ENCODE measurements around the gene SLCO4A1. TPM values are rescaled to one million over a fixed set of nuclear protein-coding genes. Genes with fewer than 3 reads are reported as not detected.
A peak's percentile ranks its signal among the peaks of the same experiment; 100 is the strongest.

SLCO4A1 gene
- total RNA-seq, 1 donor from 2014 or later: 15.5 TPM

- DNase-seq (ENCODE audit: missing footprints) (no peak), ATAC-seq (no peak)
- intact Hi-C loops (cut with DNase I): no loop called here
Measured at GRCh38 chr20:62605236-62605943, 36.9 kb upstream of the SLCO4A1 start.

GRCh38 chr20:62606016-62606415 lies 36.3 kb upstream of the SLCO4A1 start:
- intact Hi-C loops (cut with DNase I): no loop called here
- ATAC-seq (no peak), DNase-seq (ENCODE audit: missing footprints) (no peak)

GRCh38 chr20:62606551-62607201 lies 35.6 kb upstream of the SLCO4A1 start:
- intact Hi-C loops (cut with DNase I): no loop called here
- DNase-seq (ENCODE audit: missing footprints) (peak; percentile 81), ATAC-seq (peak; percentile 32)

- no peak for ATAC-seq
- intact Hi-C loops (cut with DNase I): no loop called here
- no peak for DNase-seq (ENCODE audit: missing footprints)
Measured at GRCh38 chr20:62607366-62608217, 34.7 kb upstream of the SLCO4A1 start.

- intact Hi-C loops (cut with DNase I): no loop called here
- ATAC-seq (no peak), DNase-seq (ENCODE audit: missing footprints) (no peak)
Measured at GRCh38 chr20:62608218-62608565, 34.1 kb upstream of the SLCO4A1 start.

GRCh38 chr20:62609279-62609720 lies 33.0 kb upstream of the SLCO4A1 start:
- intact Hi-C loops (cut with DNase I): no loop called here
- DNase-seq (ENCODE audit: missing footprints) (no peak), ATAC-seq (no peak)

GRCh38 chr20:62609811-62610757 lies 32.2 kb upstream of the SLCO4A1 start:
- no peak for ATAC-seq
- no peak for DNase-seq (ENCODE audit: missing footprints)
- intact Hi-C loops (cut with DNase I): no loop called here

- no peak for ATAC-seq
- intact Hi-C loops (cut with DNase I): no loop called here
Measured at GRCh38 chr20:62611012-62611411, 31.3 kb upstream of the SLCO4A1 start.

GRCh38 chr20:62611819-62612218 lies 30.5 kb upstream of the SLCO4A1 start:
- intact Hi-C loops (cut with DNase I): no loop called here
- DNase-seq (ENCODE audit: missing footprints): no peak
- no peak for ATAC-seq

More at GRCh38 chr20:62611012-62611411, 31.3 kb upstream of the SLCO4A1 start:
- no peak for DNase-seq (ENCODE audit: missing footprints)

GRCh38 chr20:62614085-62614960 lies 28.0 kb upstream of the SLCO4A1 start:
- intact Hi-C loops (cut with DNase I): no loop called here
- DNase-seq (ENCODE audit: missing footprints): no peak
- no peak for ATAC-seq

- peak; percentile 60 for DNase-seq (ENCODE audit: missing footprints)
- no peak for ATAC-seq
- intact Hi-C loops (cut with DNase I): loop anchor here (5.0 kb wide), 1 partner anchor 37 kb away; no protein-coding TSS in a partner anchor
Measured at GRCh38 chr20:62614961-62615680, 27.2 kb upstream of the SLCO4A1 start.

- ATAC-seq: no peak
- intact Hi-C loops (cut with DNase I): loop anchor here (5.0 kb wide), 1 partner anchor 36 kb away; no protein-coding TSS in a partner anchor
- peak; percentile 40 for DNase-seq (ENCODE audit: missing footprints)
Measured at GRCh38 chr20:62615750-62616251, 26.5 kb upstream of the SLCO4A1 start.

- intact Hi-C loops (cut with DNase I): loop anchor here (1.0 to 5.0 kb wide), 2 partner anchors 35 to 117 kb away; no protein-coding TSS in a partner anchor
- ATAC-seq (peak; percentile 84), DNase-seq (ENCODE audit: missing footprints) (peak; percentile 91)
Measured at GRCh38 chr20:62616728-62617621, 25.3 kb upstream of the SLCO4A1 start.

GRCh38 chr20:62617711-62618483 lies 24.4 kb upstream of the SLCO4A1 start:
- intact Hi-C loops (cut with DNase I): loop anchor here (1.0 to 5.0 kb wide), 2 partner anchors 34 to 118 kb away; no protein-coding TSS in a partner anchor
- peak; percentile 60 for ATAC-seq
- peak; percentile 91 for DNase-seq (ENCODE audit: missing footprints)

All from Right ventricle myocardium inferior (tissue), 1 donor.